CD4-positive, alpha-beta memory T cell (primary cell): ENCODE results near the gene AKNA. TPM values are rescaled to one million over a fixed set of nuclear protein-coding genes. Genes with fewer than 3 reads are reported as not detected.
"Not testable (repeated sequence)": the region's sequence is repeated elsewhere in the genome, so short reads cannot be mapped to it uniquely, and the experiment has no call there.

Source experiments
- CTCF ChIA-PET: fragments of 350-600 bp; sonication (Branson Sonifier 250); formaldehyde crosslinking; loops from one replicate; lab custom pipeline; 2021; ENCODE audit warnings: inconsistent platforms; ENCODE audit not compliant: partially characterized antibody; lab: Charles Lee
- POLR2A ChIA-PET: fragments of 350-600 bp; sonication (Branson Sonifier 250); formaldehyde crosslinking; loops from one replicate; lab custom pipeline; 2021; ENCODE audit not compliant: partially characterized antibody; lab: Charles Lee
- DNase-seq, 5 donors: peaks; one replicate each; pipeline versions ENCODE4 v3.0.0 to v3.0.0-alpha.2; 2020 to 2022; ENCODE audit warnings: mixed read lengths in 1 of 5
- H3K27ac ChIP-seq: one replicate; pipeline ENCODE4 v1.7.0; 2013; ENCODE audit warnings: low read depth, low read length
- H3K27me3 ChIP-seq: 2 replicates; pipeline ENCODE4 v1.7.0; 2013; ENCODE audit warnings: mild to moderate bottlenecking, low read length, moderate library complexity; ENCODE audit not compliant: insufficient read depth
- H3K36me3 ChIP-seq: 2 replicates; pipeline ENCODE4 v1.7.0; 2013; ENCODE audit warnings: mild to moderate bottlenecking, low read length, moderate library complexity; ENCODE audit not compliant: insufficient read depth
- H3K4me1 ChIP-seq: 2 replicates; pipeline ENCODE4 v1.7.0; 2013; ENCODE audit warnings: mild to moderate bottlenecking, low read length, moderate library complexity; ENCODE audit not compliant: insufficient read depth
- H3K4me3 ChIP-seq, 2 donors: one replicate each; pipeline ENCODE4 v1.7.0; 2013; ENCODE audit warnings: low read length in 2 of 2, mild to moderate bottlenecking in 1 of 2
- H3K9me3 ChIP-seq, 2 donors: one replicate each; pipeline ENCODE4 v1.7.0; 2013; ENCODE audit warnings: low read length in 2 of 2, control low read depth in 1 of 2; ENCODE audit not compliant: control insufficient read depth in 1 of 2
- H3K27ac Mint-ChIP-seq, 7 donors: one replicate each; pipeline ENCODE4 v1.8.0; 2020 to 2021; ENCODE audit warnings: mixed read lengths in 7 of 7, mild to moderate bottlenecking in 6 of 7, inconsistent platforms in 3 of 7, moderate library complexity in 3 of 7
- H3K27me3 Mint-ChIP-seq, 2 donors: one replicate each; pipeline ENCODE4 v1.8.0; 2020 to 2021; ENCODE audit warnings: mixed read lengths in 2 of 2
- H3K36me3 Mint-ChIP-seq, 2 donors: one replicate each; pipeline ENCODE4 v1.8.0; 2020 to 2021; ENCODE audit warnings: mixed read lengths in 2 of 2, inconsistent platforms in 1 of 2, mild to moderate bottlenecking in 1 of 2
- H3K4me1 Mint-ChIP-seq, 4 donors: one replicate each; pipeline ENCODE4 v1.8.0; 2020 to 2021; ENCODE audit warnings: mixed read lengths in 4 of 4, mild to moderate bottlenecking in 1 of 4
- H3K4me3 Mint-ChIP-seq, 8 donors: one replicate each; pipeline ENCODE4 v1.8.0; 2020 to 2021; ENCODE audit warnings: mixed read lengths in 8 of 8, mild to moderate bottlenecking in 7 of 8, moderate library complexity in 6 of 8, inconsistent platforms in 3 of 8
- H3K9me3 Mint-ChIP-seq, 8 donors: one replicate each; pipeline ENCODE4 v1.8.0; 2020 to 2021; ENCODE audit warnings: mixed read lengths in 8 of 8, mild to moderate bottlenecking in 5 of 8, inconsistent platforms in 3 of 8, moderate library complexity in 1 of 8
- intact Hi-C: fragments of 100-400 bp; cut with micrococcal nuclease; formaldehyde crosslinking; loops from one replicate; pipeline ENCODE4 v1.15.1; 2023
- polyA plus RNA-seq, 2 donors: library from polyadenylated mRNA; unstranded; fragments of 300-500 nt; fragmentation: Illumina TruSeq; gene quantifications; one replicate each; pipeline ENCODE4 v1.2.3, GENCODE V29; 2021
- total RNA-seq, 2 experiments: library from RNA; stranded (reverse); gene quantifications; one replicate each; pipeline ENCODE4 v1.2.3, GENCODE V29; 2021

AKNA gene
- total and polyA plus RNA-seq, 4 experiments from 2014 or later = 1.9 to 375 (median 205) TPM

- H3K27ac Mint-ChIP-seq = peak overlapping the region in 1 of 7 donors; percentile 5
- peaks cover 36% of the 10 kb centered on the region for H3K36me3 ChIP-seq
- H3K4me1 ChIP-seq = no peaks in the 10 kb centered on the region
- ChIA-PET POLR2A (interaction anchor here (0.6 kb wide), 1 partner anchor 70 kb away, joined by 3 read pairs; no protein-coding TSS in a partner anchor), CTCF (no interaction called here)
- H3K4me3 Mint-ChIP-seq = no peak overlapping the region
- peaks cover 0 to 6% (median 0%) of the 10 kb centered on the region in 8 donors for H3K9me3 Mint-ChIP-seq
- DNase-seq = no peak
- H3K27ac ChIP-seq = no peak overlapping the region
- intact Hi-C loops = loop anchor here (10.0 kb wide), 1 partner anchor 170 kb away; the partner anchor contains the start of gene WHRN
- no peaks in the 10 kb centered on the region for H3K27me3 Mint-ChIP-seq
- H3K9me3 ChIP-seq = no peaks in the 10 kb centered on the region
- peaks cover 10 to 35% (median 17%) of the 10 kb centered on the region in 4 donors for H3K4me1 Mint-ChIP-seq
- no peak overlapping the region for H3K4me3 ChIP-seq
- H3K36me3 Mint-ChIP-seq = peaks cover 40 to 46% of the 10 kb centered on the region in 2 donors
- no peaks in the 10 kb centered on the region for H3K27me3 ChIP-seq
These were observed 53.3 kb downstream of the AKNA start for GRCh38 chr9:114334490-114334889.

- H3K4me3 ChIP-seq, H3K27ac Mint-ChIP-seq, DNase-seq, H3K9me3 ChIP-seq, H3K9me3 Mint-ChIP-seq, H3K4me1 ChIP-seq, H3K4me3 Mint-ChIP-seq, H3K27ac ChIP-seq, H3K27me3 Mint-ChIP-seq, H3K27me3 ChIP-seq, POLR2A ChIA-PET, CTCF ChIA-PET: not testable (repeated sequence)
- peaks cover 28% of the 10 kb centered on the region for H3K36me3 ChIP-seq
- Mint-ChIP-seq H3K4me1 (peaks cover 10 to 28% (median 17%) of the 10 kb centered on the region in 4 donors), H3K36me3 (peaks cover 32 to 38% of the 10 kb centered on the region in 2 donors)
- intact Hi-C loops = loop anchor here (10.0 kb wide), 1 partner anchor 171 kb away; the partner anchor contains the start of gene WHRN
These were observed 54.1 kb downstream of the AKNA start for GRCh38 chr9:114333718-114334117.

GRCh38 chr9:114332474-114333040 lies 55.2 kb downstream of the AKNA start:
- Mint-ChIP-seq H3K36me3 (peaks cover 25 to 26% of the 10 kb centered on the region in 2 donors), H3K27ac (peak overlapping the region in 6 of 7 donors; percentile 25 to 81 (median 64)), H3K4me3 (peak overlapping the region in 1 of 8 donors; percentile 61), H3K4me1 (peaks cover 9 to 28% (median 17%) of the 10 kb centered on the region in 4 donors)
- not testable (repeated sequence) for H3K4me3 ChIP-seq, DNase-seq, H3K9me3 Mint-ChIP-seq, H3K27me3 Mint-ChIP-seq, H3K27ac ChIP-seq, H3K27me3 ChIP-seq, H3K4me1 ChIP-seq, H3K9me3 ChIP-seq
- intact Hi-C loops = loop anchor here (10.0 kb wide), 1 partner anchor 172 kb away; the partner anchor contains the start of gene WHRN
- peaks cover 17% of the 10 kb centered on the region for H3K36me3 ChIP-seq
- POLR2A ChIA-PET = interaction anchor here (0.9 to 1.7 kb wide), 8 partner anchors 12 to 255 kb away, joined by 3 to 9 read pairs (median 4); partner anchors contain the start of genes AKNA and ATP6V1G1
- CTCF ChIA-PET = interaction anchor here (1.3 kb wide), 1 partner anchor 70 kb away, joined by 3 read pairs; no protein-coding TSS in a partner anchor

GRCh38 chr9:114331229-114332195 lies 56.3 kb downstream of the AKNA start:
- intact Hi-C loops = loop anchor here (10.0 kb wide), 1 partner anchor 173 kb away; the partner anchor contains the start of gene WHRN
- POLR2A ChIA-PET = interaction anchor here (0.9 to 1.7 kb wide), 9 partner anchors 13 to 261 kb away, joined by 3 to 9 read pairs (median 4); partner anchors contain the start of genes AKNA and ATP6V1G1
- CTCF ChIA-PET = interaction anchor here (1.3 kb wide), 1 partner anchor 71 kb away, joined by 3 read pairs; no protein-coding TSS in a partner anchor
- H3K27ac ChIP-seq, H3K4me1 ChIP-seq, H3K27me3 ChIP-seq, DNase-seq, H3K4me3 ChIP-seq, H3K9me3 ChIP-seq, H3K9me3 Mint-ChIP-seq, H3K27me3 Mint-ChIP-seq: not testable (repeated sequence)
- Mint-ChIP-seq H3K27ac (peak overlapping the region in 6 of 7 donors; percentile 13 to 93 (median 57)), H3K36me3 (peaks cover 17% of the 10 kb centered on the region in 2 donors), H3K4me1 (peaks cover 9 to 28% (median 17%) of the 10 kb centered on the region in 4 donors), H3K4me3 (peak overlapping the region in 1 of 8 donors; percentile 6)
- H3K36me3 ChIP-seq = peaks cover 10% of the 10 kb centered on the region

GRCh38 chr9:114330636-114331035 lies 57.1 kb downstream of the AKNA start:
- Histone ChIP-seq H3K27ac (no peak overlapping the region), H3K4me1 (no peaks in the 10 kb centered on the region), H3K27me3 (no peaks in the 10 kb centered on the region), H3K4me3 (no peak overlapping the region), H3K36me3 (peaks cover 5% of the 10 kb centered on the region), H3K9me3 (no peaks in the 10 kb centered on the region)
- peaks cover 8% of the 10 kb centered on the region in 2 donors for H3K36me3 Mint-ChIP-seq
- intact Hi-C loops = loop anchor here (10.0 kb wide), 1 partner anchor 174 kb away; the partner anchor contains the start of gene WHRN
- DNase-seq = no peak
- peaks cover 0 to 6% (median 0%) of the 10 kb centered on the region in 8 donors for H3K9me3 Mint-ChIP-seq
- ChIA-PET CTCF (no interaction called here), POLR2A (interaction anchor here (1.2 to 1.5 kb wide), 3 partner anchors 55 to 262 kb away, joined by 3 to 4 read pairs (median 4); no protein-coding TSS in a partner anchor)
- peaks cover 9 to 28% (median 17%) of the 10 kb centered on the region in 4 donors for H3K4me1 Mint-ChIP-seq
- H3K4me3 Mint-ChIP-seq = no peak overlapping the region
- H3K27me3 Mint-ChIP-seq = no peaks in the 10 kb centered on the region
- H3K27ac Mint-ChIP-seq = peak overlapping the region in 5 of 7 donors; percentile 48 to 93 (median 48)

GRCh38 chr9:114329625-114330022 lies 58.2 kb downstream of the AKNA start, which contains the start of gene ORM2:
Gene ORM2, plus strand, starts transcription at chr9:114329869. Its CDS starts 36 bp downstream, at chr9:114329905.
- DNase-seq, H3K27me3 Mint-ChIP-seq, H3K4me3 ChIP-seq, H3K27ac ChIP-seq, H3K36me3 ChIP-seq, CTCF ChIA-PET, H3K9me3 Mint-ChIP-seq, H3K4me3 Mint-ChIP-seq, H3K27me3 ChIP-seq, H3K9me3 ChIP-seq, H3K4me1 ChIP-seq, H3K36me3 Mint-ChIP-seq, POLR2A ChIA-PET: not testable (repeated sequence)
- Mint-ChIP-seq H3K4me1 (peaks cover 7 to 22% (median 16%) of the 10 kb centered on the region in 4 donors), H3K27ac (peak within 1 kb of the TSS in 5 of 7 donors; percentile 43 to 93 (median 48))
- intact Hi-C loops = loop anchor here (10.0 kb wide), 1 partner anchor 175 kb away; the partner anchor contains the start of gene WHRN
